ENCODE data around the gene ARHGAP6.

The ARHGAP6 gene

DNA sequence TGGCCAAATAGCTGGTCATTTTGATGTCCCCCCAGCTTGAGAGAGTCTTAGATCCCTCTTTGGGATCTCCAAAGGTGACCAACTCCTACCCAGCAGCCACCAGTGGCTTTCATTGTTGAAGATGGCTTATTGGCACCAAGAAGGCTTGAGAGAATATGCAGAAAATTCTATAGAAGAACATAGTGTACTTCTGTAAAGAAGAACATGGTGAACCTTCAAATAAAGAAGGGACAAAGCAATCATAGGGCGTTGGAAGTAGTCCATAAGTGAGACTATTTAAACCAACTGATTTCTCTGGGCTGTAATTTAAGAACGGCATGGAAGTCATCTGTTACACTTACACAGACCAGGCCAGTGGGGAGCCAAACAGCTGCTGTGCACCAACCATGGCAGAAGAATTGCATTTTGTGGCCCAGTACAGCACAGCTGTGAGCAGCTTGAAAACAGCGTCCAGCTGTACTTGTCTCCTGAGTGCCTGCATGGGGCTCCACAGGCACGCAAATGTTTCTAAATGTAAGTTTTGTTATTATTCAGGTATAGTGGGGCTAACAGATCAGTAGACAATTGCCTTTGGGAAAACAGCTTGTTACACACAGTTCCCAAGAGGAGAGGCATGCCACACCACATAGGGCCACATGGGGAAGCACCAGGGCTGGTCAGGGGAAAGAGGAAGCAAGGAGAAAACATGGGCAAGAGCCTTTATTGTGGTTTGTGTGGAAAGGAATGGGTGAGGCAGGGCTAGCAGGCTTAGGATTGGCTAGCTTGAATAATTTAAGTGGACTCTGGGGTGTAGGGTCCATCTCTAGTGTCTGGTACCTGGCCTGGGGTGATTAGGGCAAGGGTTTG lies 125.0 kb downstream of the ARHGAP6 start:
- no peak for TF ChIP-seq CTCF (IDR thresholded peaks at IDR 0.05; ENCODE audit: low read depth, low read length)
- no peak overlapping the region for H3K4me3 ChIP-seq (ENCODE audit: low read depth, low read length)

- TF ChIP-seq CTCF (IDR thresholded peaks at IDR 0.05; ENCODE audit: low read depth, low read length): no peak
- no peak overlapping the region for H3K4me3 ChIP-seq (ENCODE audit: low read depth, low read length)
These were observed 128.6 kb downstream of the ARHGAP6 start for GRCh38 chrX:11537141-11537540.

DNA sequence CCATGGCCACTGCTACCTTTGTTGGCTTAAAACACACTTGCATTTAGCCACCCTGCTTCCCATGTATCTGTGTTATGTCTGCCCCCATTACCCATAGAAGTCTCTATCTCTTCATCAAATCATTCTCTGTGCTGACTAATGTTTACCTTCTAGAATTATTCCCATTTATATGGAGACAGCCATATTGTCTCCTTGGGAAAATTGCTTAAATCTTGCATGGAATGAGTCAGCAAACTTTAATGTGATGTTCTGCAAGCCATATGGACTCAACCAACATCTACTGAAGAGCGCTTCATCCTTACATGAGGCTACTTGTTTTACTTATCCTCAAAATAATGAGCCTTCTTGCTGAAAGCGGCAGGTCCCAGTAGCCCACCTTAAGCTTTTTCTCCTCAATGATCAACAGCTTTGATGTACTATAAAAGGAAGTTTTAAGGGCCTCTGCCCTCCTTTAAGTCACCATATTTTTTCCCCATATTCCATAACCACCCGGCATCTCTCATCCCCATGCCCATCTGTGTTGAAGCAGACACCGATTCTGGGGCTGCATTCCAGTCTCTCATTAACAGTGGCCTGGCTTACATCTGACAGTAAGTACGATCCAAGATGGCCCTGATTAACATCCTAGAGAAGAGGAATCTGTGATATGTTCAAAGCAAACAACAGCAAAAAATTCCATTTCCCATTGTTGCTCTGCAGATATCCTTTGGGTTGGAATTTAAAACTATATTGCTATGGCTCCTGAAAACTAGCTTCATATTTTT lies 130.4 kb downstream of the ARHGAP6 start:
- no peak for TF ChIP-seq CTCF (IDR thresholded peaks at IDR 0.05; ENCODE audit: low read depth, low read length)
- H3K4me3 ChIP-seq (ENCODE audit: low read depth, low read length): no peak overlapping the region

DNA sequence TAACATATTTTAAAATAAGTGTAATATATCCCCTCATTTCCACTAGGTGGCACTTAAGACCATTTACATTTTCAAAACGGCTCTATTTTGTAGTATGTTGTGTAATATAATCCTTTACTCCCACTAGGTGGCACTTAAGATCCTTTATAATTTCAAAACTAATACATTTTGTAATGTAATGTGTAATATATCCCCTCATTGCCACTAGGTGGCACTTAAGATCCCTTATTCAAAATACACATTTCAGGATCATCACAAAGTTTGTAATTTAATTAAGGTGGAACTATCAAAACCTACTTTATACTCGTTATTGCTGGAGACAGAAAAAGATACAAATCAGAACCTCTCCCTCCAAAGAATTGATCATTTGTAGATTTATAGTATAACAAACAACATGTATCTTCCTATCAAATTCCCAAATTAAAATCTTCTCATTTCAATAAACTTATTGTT lies 132.5 kb downstream of the ARHGAP6 start:
- no peak overlapping the region for H3K4me3 ChIP-seq (ENCODE audit: low read depth, low read length)
- TF ChIP-seq CTCF (IDR thresholded peaks at IDR 0.05; ENCODE audit: low read depth, low read length): no peak; the same call in 1 of the 2 replicates

DNA sequence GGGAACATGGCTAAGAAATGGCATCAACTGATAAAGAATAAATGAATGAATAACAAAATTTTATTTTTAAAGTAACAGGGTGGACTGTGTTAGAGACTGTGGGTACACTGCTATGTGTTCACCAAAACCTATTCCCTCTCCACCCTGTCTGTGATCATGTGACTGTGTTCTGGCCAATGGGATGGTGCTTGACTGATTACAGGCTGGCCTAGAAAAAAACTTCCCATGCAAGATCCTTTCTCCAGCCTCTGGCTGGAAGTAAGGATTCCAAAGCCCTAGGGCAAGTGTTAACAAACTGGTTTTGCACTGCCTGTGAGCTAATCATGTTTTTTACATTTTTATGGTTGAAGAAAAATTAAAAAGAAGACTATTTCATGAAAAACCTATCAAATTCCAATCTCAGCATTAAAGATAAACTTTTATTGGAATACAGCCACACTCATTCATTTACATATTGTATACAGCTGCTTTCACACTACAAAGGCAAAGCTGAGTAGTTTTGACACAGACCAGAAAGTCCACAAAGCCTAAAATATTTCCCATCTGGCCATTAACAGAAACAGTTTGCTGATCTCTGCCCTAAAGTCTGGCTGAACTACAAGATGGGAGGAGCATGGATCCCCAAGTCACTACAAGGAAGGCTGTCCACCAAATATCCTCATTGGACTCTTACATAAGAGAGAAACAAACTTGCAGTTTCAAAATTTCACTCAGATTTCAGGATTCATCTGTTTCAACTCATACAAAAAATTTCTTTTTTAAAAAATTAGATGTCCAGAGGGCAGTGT lies 133.2 kb downstream of the ARHGAP6 start:
- H3K4me3 ChIP-seq (ENCODE audit: low read depth, low read length): no peak overlapping the region
- TF ChIP-seq CTCF (IDR thresholded peaks at IDR 0.05; ENCODE audit: low read depth, low read length): no peak

DNA sequence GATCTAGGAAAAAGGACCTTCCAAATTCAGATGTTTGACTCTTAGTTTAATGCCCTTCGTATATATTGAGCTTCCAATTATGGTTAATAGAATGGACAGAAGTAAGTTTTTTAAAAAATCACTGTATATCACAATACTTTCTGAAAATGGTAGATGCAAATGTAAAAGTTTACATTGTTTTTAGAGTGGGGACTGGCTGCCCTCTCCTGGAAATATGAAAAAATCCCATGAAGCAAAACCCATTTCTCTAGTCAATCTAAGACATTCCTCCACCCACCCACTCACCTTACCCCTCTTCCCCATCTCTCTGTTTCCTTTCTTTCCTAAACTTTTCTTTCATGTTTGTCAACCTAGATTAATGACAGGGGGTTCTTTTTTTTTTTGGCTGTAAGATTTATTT lies 134.5 kb downstream of the ARHGAP6 start:
- H3K4me3 ChIP-seq (ENCODE audit: low read depth, low read length): no peak overlapping the region
- no peak for TF ChIP-seq CTCF (IDR thresholded peaks at IDR 0.05; ENCODE audit: low read depth, low read length)
